Measurements from ENCODE around the gene CCDC138. TPM values are rescaled to one million over a fixed set of nuclear protein-coding genes. Genes with fewer than 3 reads are reported as not detected.

The CCDC138 gene
- total RNA-seq, 2 donors from 2014 or later, result 2.9 to 8.0 TPM

- H3K36me3 ChIP-seq, result no peaks in the 10 kb centered on the region
- peak; percentile 17 for DNase-seq
- H3K27me3 ChIP-seq, result no peaks in the 10 kb centered on the region
- no peak overlapping the region for H3K9ac ChIP-seq (ENCODE audit: low read depth in 2 of 2, low read length in 2 of 2)
- no peaks in the 10 kb centered on the region for H3K9me3 ChIP-seq
- intact Hi-C loops (cut with DNase I), result no loop called here
- H3K27ac ChIP-seq, result no peak overlapping the region
- TF ChIP-seq CTCF (IDR thresholded peaks at IDR 0.05), result no peak
- H3K4me1 ChIP-seq, result no peaks in the 10 kb centered on the region
- no peak overlapping the region for H3K4me3 ChIP-seq
These were observed 136.6 kb downstream of the CCDC138 start for GRCh38 chr2:108923019-108923700.

GRCh38 chr2:108923736-108924579 lies 137.4 kb downstream of the CCDC138 start:
- H3K27ac ChIP-seq, result no peak overlapping the region
- intact Hi-C loops (cut with DNase I), result no loop called here

GRCh38 chr2:108924580-108925251 lies 138.1 kb downstream of the CCDC138 start:
- no peak overlapping the region for H3K4me3 ChIP-seq
- H3K27ac ChIP-seq, result no peak overlapping the region
- intact Hi-C loops (cut with DNase I), result loop anchor here (5.0 kb wide), 1 partner anchor 63 kb away; the partner anchor contains the start of gene EDAR
- DNase-seq, result no peak
- no peak for TF ChIP-seq CTCF (IDR thresholded peaks at IDR 0.05)
- H3K36me3 ChIP-seq, result no peaks in the 10 kb centered on the region
- no peak overlapping the region for H3K9ac ChIP-seq (ENCODE audit: low read depth in 2 of 2, low read length in 2 of 2)
- no peaks in the 10 kb centered on the region for H3K27me3 ChIP-seq
- H3K9me3 ChIP-seq, result no peaks in the 10 kb centered on the region
- no peaks in the 10 kb centered on the region for H3K4me1 ChIP-seq

More at GRCh38 chr2:108923736-108924579, 137.4 kb downstream of the CCDC138 start:
- no peaks in the 10 kb centered on the region for H3K9me3 ChIP-seq
- TF ChIP-seq CTCF (IDR thresholded peaks at IDR 0.05), result no peak
- DNase-seq, result no peak
- H3K4me3 ChIP-seq, result no peak overlapping the region
- H3K36me3 ChIP-seq, result no peaks in the 10 kb centered on the region
- no peaks in the 10 kb centered on the region for H3K4me1 ChIP-seq
- no peak overlapping the region for H3K9ac ChIP-seq (ENCODE audit: low read depth in 2 of 2, low read length in 2 of 2)
- no peaks in the 10 kb centered on the region for H3K27me3 ChIP-seq

GRCh38 chr2:108925286-108925685 lies 138.7 kb downstream of the CCDC138 start:
- H3K9ac ChIP-seq (ENCODE audit: low read depth in 2 of 2, low read length in 2 of 2), result no peak overlapping the region
- H3K36me3 ChIP-seq, result no peaks in the 10 kb centered on the region
- H3K27me3 ChIP-seq, result no peaks in the 10 kb centered on the region
- H3K27ac ChIP-seq, result no peak overlapping the region
- H3K9me3 ChIP-seq, result no peaks in the 10 kb centered on the region
- TF ChIP-seq CTCF (IDR thresholded peaks at IDR 0.05), result no peak
- H3K4me3 ChIP-seq, result no peak overlapping the region
- intact Hi-C loops (cut with DNase I), result loop anchor here (5.0 kb wide), 1 partner anchor 62 kb away; the partner anchor contains the start of gene EDAR
- H3K4me1 ChIP-seq, result no peaks in the 10 kb centered on the region
- no peak for DNase-seq

GRCh38 chr2:108925735-108926134 lies 139.2 kb downstream of the CCDC138 start:
- Histone ChIP-seq H3K4me3 (no peak overlapping the region), H3K9ac (ENCODE audit: low read depth in 2 of 2, low read length in 2 of 2) (no peak overlapping the region), H3K27ac (no peak overlapping the region), H3K36me3 (no peaks in the 10 kb centered on the region), H3K4me1 (no peaks in the 10 kb centered on the region), H3K9me3 (no peaks in the 10 kb centered on the region), H3K27me3 (no peaks in the 10 kb centered on the region)
- intact Hi-C loops (cut with DNase I), result loop anchor here (5.0 kb wide), 1 partner anchor 62 kb away; the partner anchor contains the start of gene EDAR
- no peak for DNase-seq
- no peak for TF ChIP-seq CTCF (IDR thresholded peaks at IDR 0.05)
